C4-2B (cell line): ENCODE measurements around the gene FCGR3B.
"Not testable (repeated sequence)": the region's sequence is repeated elsewhere in the genome, so short reads cannot be mapped to it uniquely, and the experiment has no call there.

Source experiments
- H3K27ac ChIP-seq: fragments of 450-650 bp; 2 replicates; pipeline ENCODE4 v1.5.1; 2017
- TF ChIP-seq, protein P1 (sequence below): fragments of 450-650 bp; conservative IDR thresholded peaks from 2 replicates; pipeline ENCODE4 v1.5.1; 2017; ENCODE audit warnings: mild to moderate bottlenecking

Gene FCGR3B

DNA sequence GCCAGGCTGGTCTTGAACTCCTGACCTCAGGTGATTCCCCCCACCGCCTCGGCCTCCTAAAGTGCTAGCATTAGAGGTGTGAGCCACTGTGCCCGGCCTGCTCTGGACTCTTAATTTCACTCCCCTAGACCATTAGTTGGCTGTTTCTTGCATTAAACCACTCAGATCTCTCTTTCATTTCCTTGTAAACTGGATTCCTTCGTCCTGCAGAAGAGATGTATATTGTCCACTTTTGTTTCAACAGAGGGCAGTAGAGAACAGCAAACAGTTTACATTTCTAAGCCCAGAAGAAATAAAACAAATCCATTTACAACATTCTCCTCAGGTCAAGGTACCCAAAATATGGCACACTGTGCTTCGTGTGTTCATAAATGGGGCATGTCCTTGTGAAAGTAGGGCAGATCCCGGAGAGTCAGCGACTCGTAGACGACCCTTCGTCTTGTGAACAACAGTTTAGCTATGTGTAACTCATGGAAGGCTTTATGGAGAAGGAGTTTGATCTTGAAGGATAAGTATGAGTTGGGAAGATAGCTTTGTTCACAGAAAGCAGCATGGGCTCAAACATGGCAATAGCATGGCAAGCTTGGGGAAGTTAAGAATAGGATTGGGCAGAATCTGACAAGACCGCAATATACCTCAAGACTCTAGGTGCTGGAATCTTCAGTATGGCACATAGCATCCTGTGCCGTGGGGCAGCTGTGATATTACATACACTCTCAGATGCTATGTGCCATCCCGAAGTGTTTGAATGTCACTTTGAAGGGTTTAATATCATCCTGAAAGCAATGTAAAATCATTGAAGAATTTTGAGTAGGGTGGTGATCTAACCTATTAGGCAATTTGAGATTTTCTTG is 16.8 kb upstream of the FCGR3B start:
- H3K27ac ChIP-seq, result not testable (repeated sequence)
- TF ChIP-seq, protein P1, sequence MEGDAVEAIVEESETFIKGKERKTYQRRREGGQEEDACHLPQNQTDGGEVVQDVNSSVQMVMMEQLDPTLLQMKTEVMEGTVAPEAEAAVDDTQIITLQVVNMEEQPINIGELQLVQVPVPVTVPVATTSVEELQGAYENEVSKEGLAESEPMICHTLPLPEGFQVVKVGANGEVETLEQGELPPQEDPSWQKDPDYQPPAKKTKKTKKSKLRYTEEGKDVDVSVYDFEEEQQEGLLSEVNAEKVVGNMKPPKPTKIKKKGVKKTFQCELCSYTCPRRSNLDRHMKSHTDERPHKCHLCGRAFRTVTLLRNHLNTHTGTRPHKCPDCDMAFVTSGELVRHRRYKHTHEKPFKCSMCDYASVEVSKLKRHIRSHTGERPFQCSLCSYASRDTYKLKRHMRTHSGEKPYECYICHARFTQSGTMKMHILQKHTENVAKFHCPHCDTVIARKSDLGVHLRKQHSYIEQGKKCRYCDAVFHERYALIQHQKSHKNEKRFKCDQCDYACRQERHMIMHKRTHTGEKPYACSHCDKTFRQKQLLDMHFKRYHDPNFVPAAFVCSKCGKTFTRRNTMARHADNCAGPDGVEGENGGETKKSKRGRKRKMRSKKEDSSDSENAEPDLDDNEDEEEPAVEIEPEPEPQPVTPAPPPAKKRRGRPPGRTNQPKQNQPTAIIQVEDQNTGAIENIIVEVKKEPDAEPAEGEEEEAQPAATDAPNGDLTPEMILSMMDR, result peak; percentile 64

DNA sequence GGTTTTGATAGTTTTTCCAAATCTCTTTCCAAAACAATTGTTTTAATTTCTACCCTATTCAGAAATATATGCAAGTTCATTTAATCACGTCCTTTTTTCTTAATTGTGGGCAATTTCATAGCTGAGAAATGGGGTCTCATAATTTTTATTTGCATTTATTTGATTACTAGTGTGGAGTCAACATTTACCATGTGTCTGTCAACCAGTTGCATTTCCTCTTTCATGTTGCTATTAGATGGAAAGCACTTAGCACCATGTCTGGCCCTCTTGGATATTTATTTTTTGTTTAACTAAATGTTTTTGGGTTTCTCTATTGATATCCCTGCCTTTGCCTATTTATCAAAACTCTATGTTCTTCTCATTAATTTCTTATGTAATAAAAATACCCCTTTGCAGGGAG is 13.9 kb upstream of the FCGR3B start:
- H3K27ac ChIP-seq, result not testable (repeated sequence)

DNA sequence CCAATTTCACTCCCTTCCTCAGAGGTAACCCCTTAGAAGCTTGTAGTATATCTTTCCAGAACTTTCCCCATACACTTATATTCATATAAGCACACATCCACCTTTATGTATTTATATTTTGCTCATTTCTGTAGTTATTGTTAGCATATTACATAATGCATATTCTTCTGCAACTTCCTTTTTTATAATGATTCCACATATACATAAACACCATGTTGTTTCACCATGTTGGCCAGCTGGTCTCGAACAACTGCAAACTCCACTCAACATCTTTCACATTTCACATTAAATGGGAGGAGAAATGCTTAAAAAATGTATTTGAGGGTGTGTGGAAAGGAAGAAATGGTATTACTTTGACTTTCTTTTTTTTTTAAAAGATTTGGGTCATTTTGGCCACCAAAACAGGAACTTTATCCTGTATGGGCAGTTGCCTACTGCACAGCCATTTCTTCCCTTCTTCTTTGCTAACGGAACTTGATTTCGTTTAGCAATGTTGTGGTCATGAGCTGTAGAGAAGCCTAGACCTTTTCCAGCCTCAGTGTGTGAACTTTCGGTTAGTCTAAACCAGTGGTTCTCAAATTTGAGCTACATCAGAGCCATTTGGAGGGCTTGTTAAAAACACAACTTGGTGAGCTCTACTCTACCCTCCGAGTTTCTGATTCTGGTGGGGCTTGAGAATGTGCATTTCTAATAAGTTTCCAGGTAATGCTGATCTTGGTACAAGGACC is 12.7 kb upstream of the FCGR3B start:
- H3K27ac ChIP-seq, result not testable (repeated sequence)

DNA sequence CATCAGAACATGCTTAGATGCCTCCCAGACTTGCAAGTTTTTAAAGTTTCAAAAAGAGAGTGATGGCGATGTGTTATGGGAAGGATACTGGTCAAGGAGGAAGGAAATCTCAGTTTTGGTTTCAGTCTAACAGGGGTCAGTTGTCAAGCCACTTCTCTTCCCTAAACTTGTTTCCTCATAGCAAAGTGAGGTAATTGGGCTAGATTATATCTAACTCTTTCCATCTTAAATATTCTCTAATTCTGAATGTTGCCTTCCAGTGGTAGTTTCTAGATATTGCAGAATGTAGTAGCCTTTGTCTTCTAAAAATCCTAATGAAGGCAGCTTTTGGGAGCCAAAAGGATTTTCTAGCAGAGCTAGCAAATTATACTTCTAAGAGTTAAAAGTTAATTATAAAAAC is 11.7 kb upstream of the FCGR3B start:
- H3K27ac ChIP-seq, result not testable (repeated sequence)

DNA sequence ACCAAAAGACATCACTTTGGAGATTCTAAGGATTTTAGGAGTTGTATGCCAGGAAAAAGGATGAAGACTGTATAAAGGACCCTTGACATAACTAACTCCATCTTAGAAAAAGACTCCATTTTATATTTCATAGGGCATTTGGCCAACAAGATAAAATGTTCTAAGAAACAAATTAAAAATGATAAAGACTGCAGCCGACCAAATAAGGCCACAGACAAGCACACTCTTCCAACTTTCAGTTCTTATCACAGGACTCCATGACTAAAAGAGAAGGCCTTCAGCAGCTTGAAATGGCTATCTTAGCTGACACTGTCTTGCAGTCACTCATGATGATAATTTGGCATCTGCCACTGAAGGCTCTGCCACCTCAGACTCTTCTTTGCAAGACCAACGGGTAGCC is 8.2 kb upstream of the FCGR3B start:
- H3K27ac ChIP-seq, result not testable (repeated sequence)

DNA sequence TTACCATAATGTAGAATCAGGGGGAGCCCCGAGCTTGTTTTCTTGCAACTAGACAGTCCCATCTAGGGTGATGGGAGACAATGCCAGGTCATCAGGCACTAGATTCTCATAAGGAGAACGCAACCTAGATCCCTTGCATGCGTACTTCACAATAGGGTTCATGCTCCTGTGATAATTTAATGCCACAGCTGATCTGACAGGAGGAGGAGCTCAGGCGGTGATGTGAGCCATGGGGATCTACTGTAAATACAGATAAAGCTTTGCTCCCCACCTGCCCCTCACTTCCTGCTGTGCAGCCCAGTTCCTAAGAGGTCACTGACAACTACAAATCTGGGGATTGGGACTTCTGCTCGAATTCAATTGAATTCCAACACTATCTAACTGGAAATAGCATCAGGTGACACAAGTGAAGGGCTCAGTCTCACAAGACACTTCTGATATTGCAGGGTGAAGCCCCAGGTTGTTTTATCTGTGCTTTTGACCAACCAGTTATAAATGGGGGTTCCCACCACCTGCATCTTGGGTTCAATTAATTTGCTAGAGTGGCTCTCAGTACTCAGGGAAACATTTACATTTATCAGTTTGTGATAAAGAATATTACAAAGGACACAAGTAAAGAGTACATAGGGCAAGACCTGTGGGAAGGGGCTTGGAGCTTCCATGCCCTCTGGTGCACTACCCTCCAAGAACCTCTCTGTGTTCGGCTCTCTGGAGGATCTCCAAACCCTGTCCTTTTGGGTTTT is 7.4 kb upstream of the FCGR3B start:
- H3K27ac ChIP-seq, result not testable (repeated sequence)

DNA sequence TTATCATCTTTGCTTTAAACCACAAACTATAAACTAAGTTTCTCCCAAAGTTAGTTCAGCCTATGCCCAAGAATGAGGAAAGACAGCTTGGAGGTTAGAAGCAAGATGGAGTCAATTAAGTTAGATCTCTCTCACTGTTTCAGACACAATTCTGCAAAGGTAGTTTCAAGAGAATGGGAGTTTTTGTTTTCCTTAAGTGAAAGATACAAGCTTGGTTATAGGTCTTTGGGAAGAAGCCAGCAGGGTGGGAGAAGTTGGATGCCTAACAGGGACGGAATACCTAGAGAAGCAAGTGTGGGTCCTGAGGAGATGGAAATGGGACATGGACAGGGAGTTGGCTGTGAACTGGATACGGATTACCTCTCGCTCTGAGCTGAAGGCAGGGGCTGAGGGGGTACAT is 6.0 kb upstream of the FCGR3B start:
- not testable (repeated sequence) for H3K27ac ChIP-seq

DNA sequence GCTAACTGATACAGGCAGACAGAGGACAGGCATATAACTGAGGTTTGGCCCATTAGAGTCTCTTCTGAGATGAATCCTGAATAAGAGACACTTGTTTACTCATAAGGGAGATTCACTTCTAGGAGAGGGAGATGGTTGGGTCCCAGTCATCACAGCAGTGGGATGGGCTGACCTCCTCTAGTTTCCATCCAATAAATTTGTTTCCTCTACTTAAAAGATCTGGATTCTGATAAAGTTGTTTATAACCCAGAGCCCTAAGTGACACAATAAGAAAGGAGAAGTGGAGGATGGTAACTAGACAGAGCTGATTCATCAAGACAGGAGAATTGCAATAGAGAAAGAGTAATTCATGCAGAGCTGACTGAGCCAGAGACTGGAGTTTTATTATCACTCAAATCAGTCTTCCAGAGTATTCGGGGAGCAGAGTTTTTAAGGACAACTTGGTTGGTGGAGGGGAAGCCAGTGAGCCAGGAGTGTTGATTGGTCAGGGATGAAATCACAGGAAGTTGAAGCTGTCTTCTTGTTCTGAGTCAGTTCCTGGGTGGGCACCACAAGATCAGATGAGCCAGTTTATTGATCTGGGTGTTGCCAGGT is 5.3 kb upstream of the FCGR3B start:
- not testable (repeated sequence) for H3K27ac ChIP-seq

DNA sequence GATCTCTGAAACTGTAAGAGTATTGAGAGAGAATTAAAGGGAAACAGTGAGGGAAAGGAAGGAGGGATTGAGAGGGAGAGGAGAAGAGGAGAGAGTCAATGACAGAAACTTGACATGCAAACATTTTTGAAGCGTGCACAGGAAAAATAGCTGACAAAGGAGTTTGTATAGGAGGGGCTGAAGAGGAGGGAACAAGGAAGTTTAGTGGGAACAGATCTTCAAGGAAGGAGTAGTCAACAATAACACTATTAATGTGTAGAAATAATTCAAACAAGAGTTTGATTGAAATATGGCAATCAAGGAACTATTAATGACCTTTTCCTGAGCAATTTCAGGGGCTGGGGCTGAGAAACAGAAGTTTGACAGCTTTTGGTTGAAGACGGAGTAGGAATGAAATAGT is 4.0 kb upstream of the FCGR3B start:
- not testable (repeated sequence) for H3K27ac ChIP-seq

DNA sequence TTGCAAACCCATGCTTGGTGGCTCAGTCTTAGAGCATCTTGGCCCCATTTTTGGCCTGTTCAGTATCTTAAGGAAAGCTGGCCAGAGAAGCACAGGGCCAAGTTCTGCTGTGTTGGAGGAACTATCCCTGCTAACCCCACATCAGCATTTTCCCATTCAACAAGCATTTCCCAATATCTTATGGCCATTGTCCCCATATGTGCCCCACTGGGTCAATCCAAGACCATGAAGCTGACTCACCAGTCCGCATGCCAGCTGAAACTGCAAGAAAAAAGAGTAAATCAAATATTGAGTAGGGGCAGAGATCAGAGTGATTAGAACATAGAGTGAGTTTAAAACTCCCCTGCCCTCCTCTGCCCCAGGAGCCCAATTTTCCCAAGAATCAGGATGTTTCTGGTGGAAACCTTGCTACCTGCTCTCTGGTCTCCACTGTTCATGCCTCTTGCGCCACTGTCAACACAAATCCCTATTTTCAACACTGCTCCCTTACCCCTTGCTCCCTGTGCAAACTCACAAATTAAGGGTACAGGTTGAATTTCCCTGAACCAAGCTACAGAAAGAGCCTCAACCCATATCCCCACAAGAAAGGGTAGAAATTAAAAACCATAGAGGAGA is 741 bp downstream of the FCGR3B start:
- H3K27ac ChIP-seq, result not testable (repeated sequence)

DNA sequence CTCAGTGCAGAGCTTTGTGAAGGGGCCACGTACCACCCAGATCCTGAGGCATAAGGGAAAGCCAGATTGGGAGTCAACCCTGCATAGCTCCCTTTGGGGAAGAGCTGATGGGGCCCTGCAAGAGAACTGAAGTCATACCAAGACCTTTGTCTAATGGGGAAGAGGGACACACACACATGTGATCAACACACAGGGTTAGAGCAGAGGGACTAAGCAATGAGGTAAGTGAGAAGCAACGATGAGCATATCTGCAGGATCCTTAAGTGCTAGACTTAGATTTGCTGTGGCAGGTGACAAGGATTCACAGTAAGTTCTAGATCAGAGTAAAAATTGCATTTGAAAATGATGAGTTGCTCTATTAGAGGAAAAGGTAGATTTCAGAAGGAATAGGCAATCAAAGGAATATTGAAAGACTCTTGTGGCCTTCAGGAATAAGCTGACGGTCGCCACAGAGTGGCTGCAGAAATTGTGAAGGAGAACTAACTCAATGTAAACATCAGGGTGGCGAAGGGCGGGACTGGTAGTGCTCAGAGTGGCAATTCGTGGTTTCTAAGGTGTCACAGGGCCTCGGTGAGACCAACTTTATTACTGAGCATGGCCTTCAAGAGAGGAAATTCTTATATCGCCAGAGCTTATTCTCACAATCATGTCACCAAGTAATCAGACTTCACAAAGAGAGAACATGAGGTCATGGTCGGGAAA is 4.4 kb downstream of the FCGR3B start:
- H3K27ac ChIP-seq, result not testable (repeated sequence)

DNA sequence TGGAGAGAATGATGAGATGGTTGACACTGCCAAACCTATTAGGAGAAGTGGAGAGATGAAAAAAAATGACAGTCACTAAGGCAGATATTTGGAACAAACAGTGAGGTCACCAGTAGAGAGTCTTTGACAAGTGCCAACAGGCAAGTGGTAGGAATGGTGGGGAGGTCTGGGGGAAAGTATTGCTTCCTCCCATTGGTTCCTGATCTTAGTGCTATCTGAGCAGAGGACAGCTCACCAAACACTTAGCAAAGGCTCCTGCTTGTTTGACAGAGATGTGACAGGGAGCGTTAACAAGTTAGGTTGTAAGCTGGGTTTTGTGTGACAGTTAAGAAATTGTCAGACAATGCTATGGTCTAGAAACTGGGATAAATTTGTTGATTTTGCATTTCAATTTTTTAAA is 6.4 kb downstream of the FCGR3B start:
- not testable (repeated sequence) for H3K27ac ChIP-seq

DNA sequence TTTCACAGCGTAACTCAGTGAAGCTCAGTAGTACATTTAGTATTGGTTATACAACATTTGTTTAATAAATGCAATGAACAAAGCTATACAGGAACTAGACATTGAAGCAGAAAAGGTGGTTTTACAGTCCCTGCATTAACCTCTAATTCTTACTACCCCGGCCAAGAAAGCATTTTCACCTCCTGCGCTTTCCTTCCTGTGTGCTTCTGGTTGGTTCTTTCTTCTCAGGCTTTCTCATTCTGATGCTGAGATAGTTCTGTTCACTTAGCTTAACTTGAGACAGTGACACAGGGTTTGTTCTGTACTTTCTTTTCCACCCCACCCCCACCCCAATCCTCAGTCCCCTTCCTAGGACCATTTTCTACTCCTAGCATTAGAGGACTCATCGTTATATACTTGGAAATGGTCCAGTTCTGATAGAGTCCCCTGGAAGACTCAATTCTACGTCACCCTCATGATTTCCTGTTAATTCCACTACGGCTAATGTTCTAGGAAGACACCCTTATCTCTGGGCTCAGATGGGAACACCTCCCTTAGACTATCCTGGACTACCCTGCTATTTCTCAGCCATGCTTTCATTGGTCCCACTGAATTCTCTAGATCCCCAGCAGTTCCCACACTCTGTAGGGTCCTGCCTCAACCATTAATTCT is 7.5 kb downstream of the FCGR3B start:
- not testable (repeated sequence) for H3K27ac ChIP-seq

DNA sequence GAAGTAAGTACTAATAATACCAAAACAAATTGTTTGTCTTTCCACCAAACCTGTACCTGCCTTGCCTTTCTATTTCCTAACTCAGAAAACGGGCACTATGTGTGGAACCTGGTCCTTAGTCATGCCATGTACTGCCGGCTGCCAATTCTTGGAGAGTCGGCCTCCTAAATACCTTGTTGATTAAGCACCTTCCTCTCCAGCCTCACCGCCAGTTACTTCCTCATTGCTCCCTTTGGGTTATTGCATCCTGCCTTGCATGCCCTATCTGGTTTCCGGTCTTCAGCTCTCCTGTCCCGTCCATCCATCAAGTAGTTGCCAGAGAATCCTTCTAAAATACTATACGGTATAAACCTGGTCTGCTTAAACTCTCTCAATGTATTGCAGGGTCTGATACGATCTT is 8.9 kb downstream of the FCGR3B start:
- H3K27ac ChIP-seq, result not testable (repeated sequence)

DNA sequence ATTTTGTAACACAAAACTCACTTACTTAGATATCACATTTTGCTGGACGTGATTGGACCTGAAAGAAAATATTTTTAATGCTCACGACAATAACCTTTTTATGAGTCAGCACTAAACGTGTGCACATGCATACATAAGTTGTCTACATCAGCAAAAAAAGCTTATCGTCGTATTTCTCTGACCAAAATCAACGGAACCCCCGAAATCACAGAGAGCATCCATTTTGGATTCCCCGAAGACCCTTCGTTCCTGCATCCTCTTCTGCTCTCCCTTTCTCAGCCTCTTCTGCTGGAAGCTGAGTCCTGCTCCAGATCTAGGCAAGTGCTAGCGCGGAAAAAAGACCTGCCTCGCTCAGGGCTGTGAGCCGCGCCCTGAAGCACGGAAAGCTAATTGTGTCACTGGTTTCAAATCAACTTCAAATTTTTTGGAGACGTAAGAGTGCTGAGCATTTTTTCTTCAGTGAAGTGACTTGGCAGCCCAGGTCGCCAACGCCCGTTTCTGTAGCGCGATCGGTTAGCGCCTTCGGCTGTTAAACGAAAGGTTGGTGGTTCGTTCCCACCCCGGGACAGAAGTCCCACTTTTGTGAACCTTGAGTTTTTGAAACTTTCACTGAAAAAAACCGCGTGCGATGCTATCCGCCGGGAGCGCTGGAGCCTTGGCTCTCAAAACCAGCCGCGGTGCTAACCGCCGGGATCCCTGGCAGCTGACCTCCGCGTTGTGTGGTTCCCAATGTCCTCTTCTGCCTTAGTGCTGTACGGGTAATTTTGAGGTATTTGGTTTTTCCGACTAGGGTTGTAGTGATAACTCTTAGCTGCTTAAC is 9.6 kb downstream of the FCGR3B start:
- not testable (repeated sequence) for H3K27ac ChIP-seq

DNA sequence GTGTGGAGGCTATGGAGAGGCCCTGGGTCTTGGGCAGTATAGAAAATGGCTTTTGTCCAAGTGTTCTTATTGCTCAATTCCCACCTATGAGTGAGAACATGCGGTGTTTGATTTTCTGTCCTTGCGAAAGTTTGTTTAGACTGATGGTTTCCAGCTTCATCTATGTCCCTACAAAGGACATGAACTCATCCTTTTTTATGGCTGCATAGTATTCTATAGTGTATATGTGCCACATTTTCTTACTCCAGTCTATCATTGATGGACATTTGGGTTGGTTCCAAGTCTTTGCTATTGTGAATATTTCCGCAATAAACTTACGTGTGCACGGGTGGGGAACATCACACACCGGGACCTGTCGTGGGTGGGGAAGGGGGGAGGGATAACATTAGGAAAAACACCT is 10.6 kb downstream of the FCGR3B start:
- H3K27ac ChIP-seq, result not testable (repeated sequence)

DNA sequence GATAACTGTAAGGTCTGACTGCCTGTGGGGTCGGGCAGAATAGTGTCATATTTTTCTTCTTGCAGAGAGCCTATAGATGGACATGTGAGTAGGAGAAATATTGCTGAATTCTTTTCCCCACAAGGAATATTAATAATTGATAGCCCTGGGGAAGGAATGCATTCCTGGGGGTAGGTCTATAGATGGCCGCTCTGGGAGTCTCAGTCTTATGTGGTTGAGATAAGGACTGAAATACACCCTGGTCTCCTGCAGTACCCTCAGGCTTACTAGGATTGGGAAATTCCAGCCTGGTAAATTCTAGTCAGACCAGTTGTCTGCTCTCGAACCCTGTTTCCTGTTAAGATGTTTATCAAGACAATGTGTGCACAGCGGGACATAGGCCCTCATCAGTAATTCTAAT is 12.5 kb downstream of the FCGR3B start:
- H3K27ac ChIP-seq, result not testable (repeated sequence)

DNA sequence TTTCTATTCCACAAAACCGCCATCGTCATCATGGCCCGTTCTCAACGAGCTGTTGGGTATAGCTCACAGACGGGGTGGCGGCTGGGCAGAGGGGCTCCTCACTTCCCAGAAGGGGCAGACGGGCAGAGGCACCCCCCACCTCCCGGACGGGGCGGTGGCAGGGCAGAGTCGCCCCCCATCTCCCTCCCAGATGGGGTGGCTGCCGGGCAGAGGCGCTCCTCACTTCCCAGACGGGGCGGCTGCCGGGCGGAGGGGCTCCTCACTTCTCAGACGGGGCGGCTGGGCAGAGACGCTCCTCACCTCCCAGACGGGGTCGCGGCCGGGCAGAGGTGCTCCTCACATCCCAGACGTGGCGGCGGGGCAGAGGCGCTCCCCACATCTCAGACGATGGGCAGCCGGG is 14.6 kb downstream of the FCGR3B start:
- H3K27ac ChIP-seq, result not testable (repeated sequence)
